OCI-LY3 (cell line): ENCODE results near the gene SLIT1.

ENCODE experiments used
- H2AFZ ChIP-seq: fragments of 200-600, 300-600 bp; shearing (Covaris generic); 2 replicates; pipeline ENCODE4 v1.6.0; 2014; ENCODE audit warnings: antibody characterized with exemption, low read depth, low read length
- H3K27ac ChIP-seq: fragments of 200-600, 300-600 bp; sonication (generic); 2 replicates; pipeline ENCODE4 v1.5.1; 2014; ENCODE audit warnings: mild to moderate bottlenecking, low read length, moderate library complexity, mixed read lengths
- H3K27me3 ChIP-seq: fragments of 200-600, 300-600 bp; sonication (generic); 2 replicates; pipeline ENCODE4 v1.6.1; 2014; ENCODE audit warnings: low read depth, low read length, mixed read lengths
- H3K36me3 ChIP-seq: fragments of 200-600, 300-600 bp; sonication (generic); replicated peaks from 2 replicates; pipeline ENCODE3; 2014; ENCODE audit warnings: low read depth, low read length, mixed read lengths
- H3K4me1 ChIP-seq: fragments of 300-600, 200-600 bp; sonication (generic); 2 replicates; pipeline ENCODE4 v1.6.1; 2014; ENCODE audit warnings: low read length, mixed read lengths
- H3K4me2 ChIP-seq: fragments of 200-600, 300-600 bp; sonication (generic); 2 replicates; pipeline ENCODE4 v1.6.1; 2014; ENCODE audit warnings: low read length, mixed read lengths
- H3K4me3 ChIP-seq: fragments of 300-600, 200-600 bp; sonication (generic); 2 replicates; pipeline ENCODE4 v1.5.1; 2014; ENCODE audit warnings: antibody characterized with exemption, mild to moderate bottlenecking, low read length, moderate library complexity
- H3K79me2 ChIP-seq: fragments of 300-600, 200-600 bp; shearing (Covaris generic); 2 replicates; pipeline ENCODE4 v1.6.1; 2014; ENCODE audit warnings: mild to moderate bottlenecking, low read length, mixed read lengths
- H3K9ac ChIP-seq: fragments of 300-600, 200-600 bp; shearing (Covaris generic); 2 replicates; pipeline ENCODE4 v1.6.0; 2014; ENCODE audit warnings: mild to moderate bottlenecking, low read length, moderate library complexity
- H3K9me3 ChIP-seq: fragments of 200-600, 300-600 bp; shearing (Covaris generic); 2 replicates; pipeline ENCODE4 v1.6.1; 2014; ENCODE audit warnings: low read length, mixed read lengths; ENCODE audit not compliant: insufficient read depth
- H4K20me1 ChIP-seq: fragments of 200-600, 300-600 bp; sonication (generic); 2 replicates; pipeline ENCODE4 v1.6.1; 2016; ENCODE audit warnings: low read length, mixed read lengths; ENCODE audit not compliant: insufficient read depth
- EZH2phosphoT487 ChIP-seq: fragments of 200-600 bp; shearing (Covaris generic); IDR thresholded peaks from 2 replicates; pipeline ENCODE4 v1.6.1; 2018; ENCODE audit warnings: antibody characterized with exemption, mixed run types, low read depth
- TF ChIP-seq, protein P1 (sequence below): fragments of 200-600, 300-600 bp; sonication (generic); IDR thresholded peaks from 2 replicates; pipeline ENCODE4 v1.5.1; 2014; ENCODE audit warnings: antibody characterized with exemption, low read length, low read depth

The SLIT1 gene

DNA sequence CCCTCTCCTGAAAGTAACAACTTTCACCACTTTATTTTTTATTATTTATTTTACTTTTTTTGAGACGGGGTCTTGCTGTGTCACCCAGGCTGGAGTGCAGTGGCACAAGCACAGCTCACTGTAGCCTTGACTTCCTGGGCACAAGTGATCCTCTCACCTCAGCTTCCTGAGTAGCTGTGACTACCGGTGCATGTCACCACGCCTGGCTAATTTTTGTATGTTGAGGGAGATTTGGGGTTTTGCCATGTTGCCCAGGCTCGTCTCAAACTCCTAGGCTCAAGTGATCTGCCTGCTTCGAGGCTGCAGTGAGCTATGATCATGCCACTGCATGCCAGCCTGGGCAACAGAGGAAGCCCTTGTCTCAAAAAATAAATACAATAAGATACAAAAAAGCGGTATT, 14.9 kb upstream of the SLIT1 start:
- Histone ChIP-seq H3K9ac (no peak overlapping the region), H3K36me3 (no peaks in the 10 kb centered on the region), H3K27ac (no peak overlapping the region), H3K4me3 (no peak overlapping the region), H3K79me2 (no peaks in the 10 kb centered on the region), H3K27me3 (peaks cover 5% of the 10 kb centered on the region; the same call in 1 of the 2 replicates), H2AFZ (no peak overlapping the region), H3K4me2 (no peak overlapping the region), H4K20me1 (no peaks in the 10 kb centered on the region), H3K4me1 (peaks cover 4% of the 10 kb centered on the region; the same call in 1 of the 2 replicates), H3K9me3 (no peaks in the 10 kb centered on the region)
- TF ChIP-seq EZH2phosphoT487: no peak
- TF ChIP-seq, protein P1, sequence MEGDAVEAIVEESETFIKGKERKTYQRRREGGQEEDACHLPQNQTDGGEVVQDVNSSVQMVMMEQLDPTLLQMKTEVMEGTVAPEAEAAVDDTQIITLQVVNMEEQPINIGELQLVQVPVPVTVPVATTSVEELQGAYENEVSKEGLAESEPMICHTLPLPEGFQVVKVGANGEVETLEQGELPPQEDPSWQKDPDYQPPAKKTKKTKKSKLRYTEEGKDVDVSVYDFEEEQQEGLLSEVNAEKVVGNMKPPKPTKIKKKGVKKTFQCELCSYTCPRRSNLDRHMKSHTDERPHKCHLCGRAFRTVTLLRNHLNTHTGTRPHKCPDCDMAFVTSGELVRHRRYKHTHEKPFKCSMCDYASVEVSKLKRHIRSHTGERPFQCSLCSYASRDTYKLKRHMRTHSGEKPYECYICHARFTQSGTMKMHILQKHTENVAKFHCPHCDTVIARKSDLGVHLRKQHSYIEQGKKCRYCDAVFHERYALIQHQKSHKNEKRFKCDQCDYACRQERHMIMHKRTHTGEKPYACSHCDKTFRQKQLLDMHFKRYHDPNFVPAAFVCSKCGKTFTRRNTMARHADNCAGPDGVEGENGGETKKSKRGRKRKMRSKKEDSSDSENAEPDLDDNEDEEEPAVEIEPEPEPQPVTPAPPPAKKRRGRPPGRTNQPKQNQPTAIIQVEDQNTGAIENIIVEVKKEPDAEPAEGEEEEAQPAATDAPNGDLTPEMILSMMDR: no peak

DNA sequence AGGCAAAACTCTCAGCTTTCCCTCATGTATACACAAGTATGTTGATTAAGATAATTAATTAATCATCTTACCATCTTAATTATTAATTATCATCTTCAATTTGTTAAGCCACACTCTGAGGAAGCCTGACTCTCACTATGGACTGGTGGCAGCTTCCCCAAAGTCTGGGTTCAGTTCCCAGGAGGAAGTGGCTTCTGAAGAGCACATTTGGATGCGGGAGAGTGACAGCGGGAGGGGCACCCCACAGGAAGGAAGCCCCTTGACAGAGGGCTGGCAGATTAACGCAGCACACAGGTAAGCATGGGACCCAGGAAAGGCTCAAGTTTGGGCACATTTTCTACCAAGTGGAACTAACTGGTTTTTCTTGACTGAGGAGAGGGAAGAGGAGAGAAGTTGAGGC, 13.4 kb upstream of the SLIT1 start:
- TF ChIP-seq, protein P1: no peak
- no peak for TF ChIP-seq EZH2phosphoT487
- Histone ChIP-seq H3K79me2 (no peaks in the 10 kb centered on the region), H3K9ac (no peak overlapping the region), H2AFZ (no peak overlapping the region), H3K36me3 (no peaks in the 10 kb centered on the region), H4K20me1 (no peaks in the 10 kb centered on the region), H3K4me1 (peaks cover 4% of the 10 kb centered on the region; the same call in 1 of the 2 replicates), H3K9me3 (no peaks in the 10 kb centered on the region), H3K27me3 (peaks cover 8% of the 10 kb centered on the region; the same call in 1 of the 2 replicates), H3K4me3 (no peak overlapping the region), H3K27ac (no peak overlapping the region), H3K4me2 (no peak overlapping the region)

DNA sequence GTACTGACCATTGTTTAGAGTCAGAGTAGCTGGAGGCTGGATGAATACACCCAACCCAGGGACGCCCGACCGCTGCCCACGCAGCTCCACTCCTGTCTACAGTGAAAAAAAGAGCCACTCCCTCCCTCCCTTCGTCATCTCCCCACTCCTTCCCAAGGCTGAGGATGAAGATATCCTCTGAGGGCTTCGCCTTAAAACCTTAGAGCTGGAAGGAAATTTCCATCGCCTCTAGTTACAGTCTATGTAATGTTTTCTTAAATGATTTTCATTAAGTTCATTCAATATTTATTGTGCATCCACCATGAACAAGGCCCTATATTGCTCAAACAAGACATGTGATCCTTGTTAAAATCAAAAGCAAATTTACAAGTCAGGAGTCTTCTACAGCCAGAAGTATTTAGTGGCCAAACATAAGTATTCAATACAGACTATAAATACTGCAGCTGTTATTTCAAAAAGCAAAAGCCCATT, 11.3 kb upstream of the SLIT1 start:
- peak overlapping the region; percentile 93 for H3K4me2 ChIP-seq
- no peaks in the 10 kb centered on the region for H4K20me1 ChIP-seq
- no peak overlapping the region for H3K4me3 ChIP-seq
- no peaks in the 10 kb centered on the region for H3K36me3 ChIP-seq
- no peak for TF ChIP-seq EZH2phosphoT487
- TF ChIP-seq, protein P1: no peak
- H3K9me3 ChIP-seq: no peaks in the 10 kb centered on the region
- no peak overlapping the region for H2AFZ ChIP-seq
- H3K4me1 ChIP-seq: peaks cover 4% of the 10 kb centered on the region; the same call in 1 of the 2 replicates
- no peak overlapping the region for H3K27ac ChIP-seq
- peaks cover 8% of the 10 kb centered on the region; the same call in 1 of the 2 replicates for H3K27me3 ChIP-seq
- no peaks in the 10 kb centered on the region for H3K79me2 ChIP-seq
- no peak overlapping the region for H3K9ac ChIP-seq

DNA sequence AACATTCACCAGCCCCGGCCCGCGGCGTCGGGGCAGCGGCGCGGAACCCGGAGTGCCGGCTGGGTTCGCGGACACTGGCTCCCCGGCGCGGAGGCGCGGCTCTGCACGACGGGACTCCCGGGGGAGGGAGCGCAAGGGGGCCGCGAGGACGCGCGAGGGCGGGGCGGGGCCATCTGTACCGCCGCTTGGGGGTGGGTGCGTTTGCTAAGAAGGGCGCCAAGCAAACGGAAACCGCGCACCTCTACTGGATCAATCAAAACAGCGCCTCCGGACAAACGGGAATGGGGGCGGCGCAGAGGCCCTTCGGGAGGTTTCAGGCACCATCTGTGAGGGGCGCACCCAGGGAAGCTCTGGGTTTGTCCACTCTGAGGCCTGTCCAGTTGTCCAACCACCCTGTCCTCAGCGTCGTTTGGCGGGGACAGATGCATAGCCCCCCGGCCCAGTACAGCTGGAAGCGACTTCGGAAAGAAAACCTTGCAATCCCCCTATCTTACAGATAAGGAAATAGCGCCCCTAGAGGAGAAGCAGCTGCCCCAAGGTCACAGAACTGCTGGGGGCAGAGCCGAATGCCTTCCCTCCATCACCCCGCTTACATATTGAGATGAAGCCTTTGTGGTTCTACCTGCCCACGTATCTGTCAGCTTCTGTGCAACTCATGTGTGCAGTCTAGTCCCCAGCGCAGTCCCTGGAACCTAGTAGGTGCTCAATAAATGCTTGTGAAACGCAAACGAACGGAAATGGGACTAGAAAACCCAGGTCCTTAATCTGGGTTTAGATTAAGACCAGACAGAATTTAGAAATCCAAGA, 10.7 kb upstream of the SLIT1 start:
- no peaks in the 10 kb centered on the region for H3K9me3 ChIP-seq
- H3K4me3 ChIP-seq: peak overlapping the region; percentile 93
- H3K79me2 ChIP-seq: no peaks in the 10 kb centered on the region
- H4K20me1 ChIP-seq: no peaks in the 10 kb centered on the region
- peak overlapping the region; percentile 70 for H2AFZ ChIP-seq
- peaks cover 8% of the 10 kb centered on the region; the same call in 1 of the 2 replicates for H3K27me3 ChIP-seq
- H3K27ac ChIP-seq: no peak overlapping the region
- H3K9ac ChIP-seq: peak overlapping the region; percentile 55
- TF ChIP-seq, protein P1: peak; percentile 61
- no peak for TF ChIP-seq EZH2phosphoT487
- peaks cover 4% of the 10 kb centered on the region; the same call in 1 of the 2 replicates for H3K4me1 ChIP-seq
- no peaks in the 10 kb centered on the region for H3K36me3 ChIP-seq
- peak overlapping the region; percentile 93 for H3K4me2 ChIP-seq
